H1 (cell line): ENCODE results near the gene MYCBPAP. TPM values are rescaled to one million over a fixed set of nuclear protein-coding genes. Genes with fewer than 3 reads are reported as not detected.

Experiments
- CTCF ChIA-PET: fragments of 300-600 bp; sonication (Branson Sonifier 250); formaldehyde crosslinking; loops from one replicate; lab custom pipeline; 2021; ENCODE audit not compliant: partially characterized antibody; lab: Charles Lee
- POLR2A ChIA-PET: fragments of 300-600 bp; sonication (Branson Sonifier 250); formaldehyde crosslinking; loops from one replicate; lab custom pipeline; 2021; ENCODE audit warnings: inconsistent platforms; ENCODE audit not compliant: partially characterized antibody; lab: Charles Lee
- DNase-seq, 2 experiments: peaks; one replicate each; pipeline versions ENCODE4 v3.0.0 to v3.0.0-alpha.2; 2010 to 2022; ENCODE audit warnings: low spot score in 2 of 2, low read depth in 1 of 2, mixed read lengths in 1 of 2
- FAIRE-seq: peaks from 2 replicates; lab custom pipeline; 2011; peaks lifted over from hg19 to GRCh38; lab: Jason Lieb, UNC
- H2AFZ ChIP-seq: 2 replicates; pipeline ENCODE4 v1.8.1; 2012; ENCODE audit warnings: low read length, inconsistent platforms
- H2AK5ac ChIP-seq: 2 replicates; pipeline ENCODE4 v1.6.1; 2013; ENCODE audit warnings: low read depth, low read length
- H2BK120ac ChIP-seq: replicated peaks from 2 replicates; pipeline ENCODE3; 2013; ENCODE audit warnings: low read depth, low read length, inconsistent platforms
- H2BK12ac ChIP-seq: 2 replicates; pipeline ENCODE4 v1.6.1; 2013; ENCODE audit warnings: low read depth, low read length
- H2BK15ac ChIP-seq: 2 replicates; pipeline ENCODE4 v1.6.1; 2013; ENCODE audit warnings: low read length
- H2BK20ac ChIP-seq: 2 replicates; pipeline ENCODE4 v1.6.1; 2013; ENCODE audit warnings: low read length
- H2BK5ac ChIP-seq: 2 replicates; pipeline ENCODE4 v1.6.1; 2013; ENCODE audit warnings: low read depth, low read length
- H3K14ac ChIP-seq: 2 replicates; pipeline ENCODE4 v1.6.1; 2013; ENCODE audit warnings: inconsistent platforms; ENCODE audit not compliant: insufficient read length
- H3K18ac ChIP-seq: 2 replicates; pipeline ENCODE4 v1.6.1; 2013; ENCODE audit warnings: low read length; ENCODE audit errors: extremely low read depth
- H3K23ac ChIP-seq: 2 replicates; pipeline ENCODE4 v1.6.1; 2013; ENCODE audit warnings: inconsistent platforms; ENCODE audit not compliant: insufficient read length
- H3K23me2 ChIP-seq: 2 replicates; pipeline ENCODE4 v1.6.1; 2013; ENCODE audit warnings: low read depth, low read length
- H3K27ac ChIP-seq: 2 replicates; pipeline ENCODE4 v1.6.1; 2011; ENCODE audit warnings: low read depth, low read length, inconsistent platforms
- H3K27me3 ChIP-seq, 4 experiments: replicated peaks in 1 of 4; 1 replicate in 1 of 4; 2 replicates in 3 of 4; pipeline versions ENCODE4 v1.6.1 to v1.8.1; 2011 to 2013; ENCODE audit warnings: low read length in 3 of 4, mild to moderate bottlenecking in 3 of 4, inconsistent platforms in 2 of 4, mixed read lengths in 2 of 4, moderate library complexity in 1 of 4; ENCODE audit not compliant: control insufficient read depth in 3 of 4, insufficient read depth in 3 of 4; ENCODE audit errors: extremely low read depth in 1 of 4
- H3K36me3 ChIP-seq, 4 experiments: 2 replicates each; pipeline versions ENCODE4 v1.6.1 to v1.8.1; 2011 to 2013; ENCODE audit warnings: mild to moderate bottlenecking in 4 of 4, low read length in 3 of 4, moderate library complexity in 2 of 4, control low read depth in 1 of 4, inconsistent platforms in 1 of 4; ENCODE audit not compliant: insufficient read depth in 4 of 4, control insufficient read depth in 2 of 4
- H3K4ac ChIP-seq: replicated peaks from 2 replicates; pipeline ENCODE3; 2013; ENCODE audit warnings: low read length, low read depth, mixed read lengths, inconsistent platforms; ENCODE audit not compliant: insufficient read length
- H3K4me1 ChIP-seq, 4 experiments: replicated peaks in 1 of 4; 1 replicate in 1 of 4; 2 replicates in 3 of 4; pipeline versions ENCODE4 v1.6.1 to v1.8.1; 2011 to 2013; ENCODE audit warnings: low read length in 3 of 4, inconsistent platforms in 2 of 4, mixed read lengths in 1 of 4; ENCODE audit not compliant: insufficient read depth in 4 of 4, control insufficient read depth in 3 of 4
- H3K4me2 ChIP-seq, 2 experiments: 2 replicates each; pipeline versions ENCODE4 v1.6.1 to v1.8.1; 2011 to 2013; ENCODE audit warnings: low read depth in 2 of 2, low read length in 2 of 2, control low read depth in 1 of 2, inconsistent platforms in 1 of 2, mild to moderate bottlenecking in 1 of 2; ENCODE audit not compliant: insufficient read depth in 1 of 2
- H3K4me3 ChIP-seq, 4 experiments: fragments of 200-600, 300-600 bp in 1 of 4; sonication (generic), shearing (Covaris generic), sonication (Bioruptor Twin) in 1 of 4; 2 replicates each; pipeline versions ENCODE4 v1.5.1 to v1.8.1; 2011 to 2016; ENCODE audit warnings: low read length in 4 of 4, low read depth in 3 of 4, control low read depth in 2 of 4, inconsistent platforms in 2 of 4, mild to moderate bottlenecking in 2 of 4, mixed read lengths in 1 of 4, moderate library complexity in 1 of 4; ENCODE audit not compliant: insufficient read depth in 2 of 4; ENCODE audit errors: extremely low read depth in 1 of 4
- H3K56ac ChIP-seq: replicated peaks from 2 replicates; pipeline ENCODE3; 2013; ENCODE audit warnings: low read depth, mild to moderate bottlenecking, mixed read lengths, low read length, inconsistent platforms; ENCODE audit not compliant: insufficient read length
- H3K79me1 ChIP-seq: 2 replicates; pipeline ENCODE4 v1.6.1; 2013; ENCODE audit warnings: low read depth, low read length, control low read depth
- H3K79me2 ChIP-seq, 2 experiments: 2 replicates each; pipeline versions ENCODE4 v1.6.1 to v1.8.1; 2012 to 2013; ENCODE audit warnings: low read length in 2 of 2, mild to moderate bottlenecking in 2 of 2, inconsistent platforms in 1 of 2; ENCODE audit not compliant: insufficient read depth in 2 of 2, control insufficient read depth in 1 of 2
- H3K9ac ChIP-seq, 4 experiments: replicated peaks in 1 of 4; 1 replicate in 1 of 4; 2 replicates in 3 of 4; pipeline versions ENCODE4 v1.6.1 to v1.8.1; 2011 to 2013; ENCODE audit warnings: low read depth in 3 of 4, low read length in 3 of 4, control low read depth in 2 of 4, mild to moderate bottlenecking in 2 of 4, moderate library complexity in 2 of 4, inconsistent platforms in 1 of 4; ENCODE audit errors: extremely low read depth in 1 of 4
- H3K9me3 ChIP-seq, 2 experiments: 2 replicates each; pipeline versions ENCODE4 v1.6.1 to v1.8.1; 2012 to 2013; ENCODE audit warnings: mild to moderate bottlenecking in 2 of 2, moderate library complexity in 2 of 2, control low read depth in 1 of 2, inconsistent platforms in 1 of 2, low read depth in 1 of 2, low read length in 1 of 2, mixed read lengths in 1 of 2; ENCODE audit not compliant: insufficient read depth in 2 of 2
- H4K20me1 ChIP-seq, 2 experiments: replicated peaks in 1 of 2; 2 replicates each; pipeline versions ENCODE3 to v1.8.1; 2011 to 2013; ENCODE audit warnings: inconsistent platforms in 2 of 2, low read length in 2 of 2, mild to moderate bottlenecking in 1 of 2; ENCODE audit not compliant: insufficient read depth in 2 of 2, control insufficient read depth in 1 of 2
- H4K5ac ChIP-seq: 2 replicates; pipeline ENCODE4 v1.6.1; 2013; ENCODE audit warnings: low read length, low read depth, mixed read lengths, inconsistent platforms; ENCODE audit not compliant: insufficient read length
- H4K8ac ChIP-seq: 2 replicates; pipeline ENCODE4 v1.8.0; 2013; ENCODE audit warnings: mild to moderate bottlenecking, moderate library complexity, low read length, inconsistent platforms; ENCODE audit not compliant: insufficient read depth; ENCODE audit errors: extremely low read depth
- H4K91ac ChIP-seq: replicated peaks from 2 replicates; pipeline ENCODE3; 2013; ENCODE audit warnings: low read length, mixed read lengths, inconsistent platforms; ENCODE audit not compliant: insufficient read length
- MAFK ChIP-seq: IDR thresholded peaks from 2 replicates; pipeline ENCODE4 v1.6.1; 2012; ENCODE audit warnings: low read depth, mild to moderate bottlenecking, improper control_type of control experiment, low read length
- POU5F1 ChIP-seq: IDR thresholded peaks from 2 replicates; pipeline ENCODE4 v1.6.1; 2011; ENCODE audit warnings: low read depth, mild to moderate bottlenecking, low read length, moderate library complexity
- RNF2 ChIP-seq: fragments of 200-900, 300-1000 bp; sonication (generic); IDR thresholded peaks from 2 replicates; pipeline ENCODE4 v1.7.1; 2016; ENCODE audit warnings: borderline replicate concordance, low read depth, mild to moderate bottlenecking, antibody characterized with exemption, low read length; ENCODE audit not compliant: poor library complexity, severe bottlenecking; ENCODE audit errors: missing control alignments
- SIN3A ChIP-seq, 2 experiments: IDR thresholded peaks in 1 of 2; conservative IDR thresholded peaks in 1 of 2; 2 replicates each; pipeline ENCODE4 v1.6.1; 2011 to 2012; ENCODE audit warnings: low read length in 2 of 2, improper control_type of control experiment in 1 of 2, low read depth in 1 of 2, mild to moderate bottlenecking in 1 of 2
- SP2 ChIP-seq: IDR thresholded peaks from 2 replicates; pipeline ENCODE4 v1.6.1; 2012; ENCODE audit warnings: mild to moderate bottlenecking, low read length, inconsistent platforms
- WGBS, 2 experiments: shearing (Covaris generic) in 1 of 2; methylation state at CpG; one replicate each; pipeline versions ENCODE4 v1.1.6 to v1.1.7; 2013 to 2015; ENCODE audit warnings: low lambda C conversion rate in 2 of 2, mixed read lengths in 2 of 2, inconsistent platforms in 1 of 2, low coverage in 1 of 2, missing lambda C conversion rate in 1 of 2; ENCODE audit not compliant: insufficient replicate concordance in 2 of 2, insufficient coverage in 1 of 2, insufficient read length in 1 of 2; ENCODE audit errors: extremely low coverage in 1 of 2, missing lambda C conversion rate in 1 of 2; 5-methylcytosine and 5-hydroxymethylcytosine counted together
- polyA plus RNA-seq, 7 experiments: library from polyadenylated mRNA; depleted of rRNA in 3 of 7; stranded (reverse) in 5 of 7; unstranded in 2 of 7; fragments of >200 nt in 5 of 7; fragments of 200-250 nt in 2 of 7; gene quantifications; 1 replicate in 5 of 7; 2 replicates in 1 of 7; 4 replicates in 1 of 7; pipeline versions ENCODE4 v1.2.1 to v1.2.3, GENCODE V29; 2011 to 2013; ENCODE audit warnings: missing spikeins in 2 of 7, mixed read lengths in 2 of 7
- total RNA-seq: library from RNA; stranded (reverse); fragmentation: NEBNext Ultra II Directional; extraction: Animal tissue kit (Norgen Biotek cat#: 25700); gene quantifications from 2 replicates; pipeline ENCODE4 v1.2.1, GENCODE V29; 2021

Gene MYCBPAP
- total and polyA plus RNA-seq, 2 of the 8 experiments (the other 6 are each of a cell fraction or from before 2014, with no cell fraction given): 0.89 to 3.3 TPM

- DNase-seq: no peak
- TF ChIP-seq POU5F1 (no peak), MAFK (no peak), SIN3A (conservative IDR thresholded peaks at IDR 0.05 in 1 of 2, IDR thresholded peaks at IDR 0.05 in 1 of 2; ENCODE audit: low read depth in 1 of 2, low read length in 2 of 2) (peak in 1 of 2 experiments; percentile 15; a peak in 1 of 4 replicates), SP2 (no peak), RNF2 (no peak)
- ChIA-PET CTCF (interaction anchor here (1.9 to 12.4 kb wide), 4 partner anchors 62 to 138 kb away, joined by 4 to 112 read pairs (median 29); no protein-coding TSS in a partner anchor), POLR2A (interaction anchor here (1.4 kb wide), 1 partner anchor 10 kb away, joined by 5 read pairs; the partner anchor contains the start of gene SPATA20)
- H3K4ac ChIP-seq: no peak overlapping the region
- no peak overlapping the region for H4K91ac ChIP-seq
- H4K5ac ChIP-seq: no peak overlapping the region
- H3K79me2 ChIP-seq: no peaks in the 10 kb centered on the region
- FAIRE-seq: no peak
- no peak overlapping the region for H2AK5ac ChIP-seq
- H3K9ac ChIP-seq: no peak overlapping the region
- H2AFZ ChIP-seq: no peak overlapping the region
- H3K79me1 ChIP-seq: no peaks in the 10 kb centered on the region
- H2BK12ac ChIP-seq: 0 out of 2 replicates have a peak overlapping the region, but pooled peaks have one; percentile 62
- no peaks in the 10 kb centered on the region for H3K36me3 ChIP-seq
- no peak overlapping the region; the same call in 1 of the 2 replicates for H2BK20ac ChIP-seq
- H3K4me1 ChIP-seq: peaks cover 0 to 18% (median 10%) of the 10 kb centered on the region in 4 experiments; a peak in 6 of 7 replicates
- peak overlapping the region in 1 of 4 experiments; percentile 63; a peak in 2 of 8 replicates for H3K4me3 ChIP-seq
- WGBS, 2 experiments: 51% methylated on average over 4 of the region's 4 CpGs; no CpG with 5 or more reads in 1 of the 2 experiments
- H3K14ac ChIP-seq: no peak overlapping the region
- peaks cover 17% of the 10 kb centered on the region; the same call in 1 of the 2 replicates for H3K23me2 ChIP-seq
- H3K56ac ChIP-seq: no peak overlapping the region
- H3K27ac ChIP-seq: no peak overlapping the region
- peaks cover 0 to 2% of the 10 kb centered on the region in 2 experiments for H4K20me1 ChIP-seq
- H3K27me3 ChIP-seq: peaks cover 17 to 50% (median 41%) of the 10 kb centered on the region in 4 experiments
- no peak overlapping the region for H2BK120ac ChIP-seq
- no peaks in the 10 kb centered on the region for H3K9me3 ChIP-seq
- H3K18ac ChIP-seq: no peak overlapping the region
- H3K4me2 ChIP-seq: peak overlapping the region; percentile 75 to 91; a peak in 3 of 4 replicates
- no peak overlapping the region for H2BK5ac ChIP-seq
- no peak overlapping the region for H2BK15ac ChIP-seq
- no peak overlapping the region for H4K8ac ChIP-seq
- H3K23ac ChIP-seq: no peak overlapping the region
Observed at GRCh38 chr17:50558091-50558490, 49.9 kb downstream of the MYCBPAP start.
